Smooth muscle cell of the pulmonary artery (primary cell): ENCODE results near the gene TGFBI. TPM values are rescaled to one million over a fixed set of nuclear protein-coding genes. Genes with fewer than 3 reads are reported as not detected.

Experiments
- total RNA-seq: library from RNA; depleted of rRNA; stranded (reverse); fragments of >200 nt; gene quantifications from 2 replicates; pipeline ENCODE4 v1.2.3, GENCODE V29; 2014

The TGFBI gene
- total RNA-seq: 2,858 and 4,254 TPM in 2 replicates

GRCh38 chr5:136028782-136029742, at the start of gene TGFBI:
TSS of gene TGFBI (plus strand) at chr5:136028988. CDS start at chr5:136029056, 68 bp downstream.

Other genes starting within 250 kb of the TGFBI start
- gene SLC25A48, start 194.3 kb upstream of the TGFBI start, total RNA-seq: not detected in 2 replicates
- gene IL9, start 133.1 kb upstream of the TGFBI start, total RNA-seq: not detected in 2 replicates
- gene LECT2, start 74.0 kb upstream of the TGFBI start, total RNA-seq: not detected in 2 replicates
- 34.9 and 48.8 TPM in 2 replicates for gene SMAD5, start 103.9 kb downstream of the TGFBI start, total RNA-seq
- 0.07 TPM in 1 of 2 replicates, not detected in the other for gene SMIM32, start 164.2 kb downstream of the TGFBI start, total RNA-seq